Skeletal muscle tissue (tissue), 4 donors: ENCODE data around the gene SPTBN5. TPM values are rescaled to one million over a fixed set of nuclear protein-coding genes. Genes with fewer than 3 reads are reported as not detected.

ENCODE experiments used
- H3K27ac ChIP-seq: one replicate; pipeline ENCODE4 v1.7.0; 2013; ENCODE audit warnings: mild to moderate bottlenecking, low read depth, low read length, inconsistent platforms
- H3K27me3 ChIP-seq, 3 donors: one replicate each; pipeline ENCODE4 v1.7.0; 2013; ENCODE audit warnings: low read length in 3 of 3; ENCODE audit not compliant: control insufficient read depth in 3 of 3, insufficient read depth in 3 of 3
- H3K36me3 ChIP-seq, 3 donors: one replicate each; pipeline ENCODE4 v1.7.0; 2013; ENCODE audit warnings: low read length in 3 of 3; ENCODE audit not compliant: control insufficient read depth in 3 of 3, insufficient read depth in 3 of 3
- H3K4me1 ChIP-seq, 3 donors: one replicate each; pipeline ENCODE4 v1.7.0; 2013; ENCODE audit warnings: low read length in 3 of 3, mild to moderate bottlenecking in 3 of 3; ENCODE audit not compliant: control insufficient read depth in 3 of 3, insufficient read depth in 3 of 3
- H3K4me3 ChIP-seq, 3 donors: one replicate each; pipeline ENCODE4 v1.7.0; 2013; ENCODE audit warnings: low read length in 3 of 3
- H3K9ac ChIP-seq, 3 donors: one replicate each; pipeline ENCODE4 v1.7.0; 2013; ENCODE audit warnings: low read length in 3 of 3, mild to moderate bottlenecking in 3 of 3, moderate library complexity in 2 of 3, low read depth in 1 of 3
- H3K9me3 ChIP-seq, 3 donors: one replicate each; pipeline ENCODE4 v1.7.0; 2013; ENCODE audit warnings: low read length in 3 of 3; ENCODE audit not compliant: control insufficient read depth in 3 of 3
- total RNA-seq: library from RNA; depleted of rRNA; stranded (reverse); fragments of >200 nt; gene quantifications from one replicate; pipeline ENCODE4 v1.2.3, GENCODE V29; 2014
- donor health status: Osteomylitis.

SPTBN5 gene
- total RNA-seq, 1 donor from 2014 or later = 1.0 TPM

DNA sequence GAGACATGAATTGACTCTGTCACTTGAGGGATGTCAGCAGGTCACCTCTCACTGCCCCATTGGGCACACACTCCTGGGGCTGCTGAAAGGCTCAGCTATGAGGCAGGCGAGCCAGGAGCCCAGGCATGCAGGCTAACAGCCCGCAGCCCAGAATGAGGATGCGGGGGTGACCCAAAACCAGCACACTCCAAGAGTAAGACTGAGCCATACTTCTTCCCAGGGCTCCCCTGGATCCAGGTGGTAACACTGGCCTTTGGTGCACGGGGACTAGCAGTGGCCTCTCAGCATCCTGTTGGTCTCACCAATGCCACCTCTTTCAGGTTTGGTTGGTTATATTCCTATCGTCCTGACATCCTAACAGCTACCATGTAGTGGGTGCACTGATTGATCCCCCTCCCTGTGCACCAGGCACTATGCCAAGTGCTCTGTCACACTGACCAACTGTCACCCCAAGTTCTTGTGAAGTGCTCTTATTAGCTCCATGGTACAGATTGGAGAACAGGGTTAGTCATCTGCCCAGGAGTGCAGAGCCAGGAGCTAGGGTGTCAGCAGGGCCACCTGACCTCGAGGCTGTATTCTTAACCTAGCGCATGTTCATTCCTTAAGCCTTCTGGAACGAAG lies 24.8 kb upstream of the SPTBN5 start:
- Histone ChIP-seq H3K27me3 (no peaks in the 10 kb centered on the region), H3K4me3 (no peak overlapping the region), H3K36me3 (no peaks in the 10 kb centered on the region), H3K9ac (no peak overlapping the region), H3K9me3 (no peaks in the 10 kb centered on the region), H3K4me1 (peaks cover 59 to 72% (median 61%) of the 10 kb centered on the region in 3 donors), H3K27ac (peak overlapping the region; percentile 5)

DNA sequence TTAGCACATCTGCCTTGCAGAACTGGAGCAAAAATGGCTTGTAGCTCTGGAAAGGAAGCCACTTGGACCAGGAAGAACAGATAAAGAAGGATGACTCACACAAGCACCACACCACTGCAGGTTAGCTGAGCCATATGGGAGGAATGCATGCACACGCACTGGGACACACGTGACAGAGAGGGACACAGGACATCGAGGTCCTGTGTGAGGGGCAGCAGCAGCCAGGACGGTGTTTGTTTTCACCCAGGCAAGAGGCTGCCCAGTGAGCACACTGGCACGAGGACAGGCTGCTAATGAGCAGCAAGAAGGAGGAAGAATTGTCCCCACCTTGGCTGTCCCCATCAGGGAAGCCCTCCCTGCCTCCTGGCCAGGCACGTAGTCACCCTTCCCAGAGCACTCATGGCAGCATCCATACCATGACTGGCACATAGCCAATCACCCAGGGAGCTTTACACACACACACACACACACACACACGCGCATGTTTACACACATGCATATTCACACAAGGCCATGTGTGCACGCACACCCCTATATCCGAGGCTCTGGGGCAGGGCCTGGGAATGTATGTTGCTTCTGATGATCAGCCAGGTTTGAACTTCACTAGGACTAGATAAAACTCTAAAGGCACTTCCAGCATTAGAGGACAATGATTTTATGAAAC lies 24.0 kb upstream of the SPTBN5 start:
- Histone ChIP-seq H3K9ac (peak overlapping the region in 1 of 3 donors; percentile 60), H3K4me3 (peak overlapping the region in 2 of 3 donors; percentile 16 to 45), H3K36me3 (no peaks in the 10 kb centered on the region), H3K9me3 (no peaks in the 10 kb centered on the region), H3K27me3 (no peaks in the 10 kb centered on the region), H3K27ac (peak overlapping the region; percentile 82), H3K4me1 (peaks cover 59 to 76% (median 63%) of the 10 kb centered on the region in 3 donors)

DNA sequence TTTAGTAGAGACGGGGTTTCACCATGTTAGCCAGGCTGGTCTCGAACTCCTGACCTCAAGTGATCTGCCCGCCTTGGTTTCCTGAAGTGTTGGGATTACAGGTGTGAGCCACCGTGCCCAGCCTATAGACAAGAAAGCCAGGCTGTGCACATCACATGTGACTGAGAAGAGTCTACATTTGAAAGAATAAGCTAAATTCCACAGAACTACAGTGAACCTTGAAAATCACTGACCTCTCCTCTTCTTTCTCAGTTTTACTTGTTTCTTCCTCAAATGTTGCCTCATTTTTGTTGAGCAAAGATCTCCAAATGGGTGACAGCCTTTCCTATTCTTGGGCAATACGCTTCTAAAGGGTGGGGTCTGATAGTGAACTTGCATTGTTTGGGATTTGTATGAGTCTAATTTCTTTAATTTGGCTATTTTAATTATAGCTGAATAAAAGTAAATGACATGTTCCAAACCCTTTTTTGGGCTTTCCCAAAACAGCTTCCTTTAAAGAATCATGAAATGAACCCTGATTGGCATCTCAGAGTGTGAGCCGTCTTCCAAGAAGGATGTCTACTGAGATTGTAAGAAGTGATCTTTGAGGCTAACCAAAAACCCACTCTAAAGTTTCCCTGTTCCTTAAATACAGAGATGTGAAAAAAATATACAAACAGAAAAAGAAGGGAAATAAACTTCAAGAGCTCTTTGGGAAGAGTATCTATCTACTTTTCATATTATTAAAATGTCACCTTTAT lies 21.6 kb upstream of the SPTBN5 start:
- Histone ChIP-seq H3K9me3 (no peaks in the 10 kb centered on the region), H3K27me3 (no peaks in the 10 kb centered on the region), H3K4me1 (peaks cover 44 to 71% (median 54%) of the 10 kb centered on the region in 3 donors), H3K4me3 (no peak overlapping the region), H3K36me3 (no peaks in the 10 kb centered on the region), H3K9ac (no peak overlapping the region), H3K27ac (peak overlapping the region; percentile 38)

DNA sequence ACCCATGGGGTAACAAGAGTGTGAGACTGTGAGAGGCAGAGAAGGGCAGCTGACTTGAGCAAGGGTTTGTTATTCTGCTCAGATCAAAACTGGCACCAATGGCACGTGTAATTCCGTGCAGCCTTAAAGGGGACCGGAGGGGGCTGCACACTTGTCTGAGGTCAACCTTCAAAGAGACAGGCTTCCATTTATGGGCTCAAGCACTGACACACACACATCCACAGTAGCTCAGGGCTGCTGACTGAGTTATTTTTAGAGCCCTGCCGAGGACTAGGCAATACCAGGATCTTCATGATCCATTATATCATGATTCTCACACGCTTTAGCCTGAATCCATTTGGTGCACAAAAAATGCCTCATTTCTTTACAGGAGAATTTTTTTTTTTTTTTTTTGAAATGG lies 20.6 kb upstream of the SPTBN5 start:
- peak overlapping the region; percentile 38 for H3K27ac ChIP-seq
- H3K9ac ChIP-seq = peak overlapping the region in 1 of 3 donors; percentile 40
- no peaks in the 10 kb centered on the region for H3K9me3 ChIP-seq
- peaks cover 0 to 3% (median 2%) of the 10 kb centered on the region in 3 donors for H3K36me3 ChIP-seq
- peaks cover 33 to 65% (median 49%) of the 10 kb centered on the region in 3 donors for H3K4me1 ChIP-seq
- H3K4me3 ChIP-seq = no peak overlapping the region
- H3K27me3 ChIP-seq = no peaks in the 10 kb centered on the region

DNA sequence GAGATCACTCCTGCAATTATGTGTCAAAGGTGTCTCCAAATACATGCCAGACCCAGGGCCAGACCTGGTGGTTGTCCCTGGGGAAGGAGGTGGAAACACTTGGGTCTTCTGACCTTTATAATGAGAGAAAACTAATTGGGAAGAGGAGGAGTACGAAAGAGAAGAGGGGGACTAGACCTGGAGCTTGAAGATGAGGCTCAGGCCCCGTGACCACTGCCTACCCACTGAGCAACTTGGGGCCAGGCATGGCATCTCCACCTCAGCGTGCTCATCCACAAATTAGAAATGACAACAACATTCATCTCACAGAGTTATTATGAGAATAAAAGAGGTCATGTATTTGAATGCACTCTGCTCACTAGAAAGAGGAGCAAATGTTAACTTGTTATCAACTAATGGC lies 19.4 kb upstream of the SPTBN5 start:
- H3K9ac ChIP-seq = no peak overlapping the region
- H3K27ac ChIP-seq = no peak overlapping the region
- peaks cover 24 to 53% (median 37%) of the 10 kb centered on the region in 3 donors for H3K4me1 ChIP-seq
- no peaks in the 10 kb centered on the region for H3K27me3 ChIP-seq
- no peaks in the 10 kb centered on the region for H3K9me3 ChIP-seq
- no peak overlapping the region for H3K4me3 ChIP-seq
- H3K36me3 ChIP-seq = peaks cover 0 to 13% (median 13%) of the 10 kb centered on the region in 3 donors

DNA sequence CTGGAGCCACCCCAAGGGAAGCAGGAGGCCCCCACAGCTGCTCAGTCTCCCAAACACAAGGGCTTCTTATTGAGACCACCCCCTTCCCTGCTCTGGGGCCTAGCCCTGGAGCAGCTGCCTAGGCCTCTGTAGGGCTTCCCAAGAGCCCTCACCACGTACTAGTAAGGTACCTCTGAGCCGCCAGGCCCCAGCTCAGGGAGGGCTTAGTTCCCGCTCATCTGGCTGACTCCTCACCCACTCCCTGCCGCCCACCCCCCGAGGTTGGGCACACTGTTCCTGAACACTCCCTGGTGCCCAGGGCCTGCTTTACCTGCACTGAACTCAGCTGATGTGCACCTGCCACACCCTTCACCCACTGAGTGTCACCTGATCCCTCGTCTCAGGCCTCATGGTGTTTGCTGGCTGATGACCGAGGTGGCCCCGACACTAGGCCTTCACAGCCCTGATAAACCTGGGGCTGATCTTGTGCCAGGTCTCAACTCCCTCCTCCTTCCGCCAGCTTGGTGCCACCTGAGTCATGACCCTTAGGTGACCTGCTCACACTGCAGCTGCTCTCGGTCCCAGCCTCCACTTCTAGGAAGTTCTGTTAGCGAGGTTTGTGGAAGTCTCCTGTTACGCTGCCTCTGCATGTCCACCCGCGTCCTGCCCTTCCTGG lies 18.0 kb upstream of the SPTBN5 start:
- H3K4me3 ChIP-seq = no peak overlapping the region
- peaks cover 0 to 15% (median 15%) of the 10 kb centered on the region in 3 donors for H3K36me3 ChIP-seq
- peaks cover 12 to 41% (median 25%) of the 10 kb centered on the region in 3 donors for H3K4me1 ChIP-seq
- H3K9ac ChIP-seq = no peak overlapping the region
- H3K27ac ChIP-seq = no peak overlapping the region
- no peaks in the 10 kb centered on the region for H3K27me3 ChIP-seq
- H3K9me3 ChIP-seq = no peaks in the 10 kb centered on the region

DNA sequence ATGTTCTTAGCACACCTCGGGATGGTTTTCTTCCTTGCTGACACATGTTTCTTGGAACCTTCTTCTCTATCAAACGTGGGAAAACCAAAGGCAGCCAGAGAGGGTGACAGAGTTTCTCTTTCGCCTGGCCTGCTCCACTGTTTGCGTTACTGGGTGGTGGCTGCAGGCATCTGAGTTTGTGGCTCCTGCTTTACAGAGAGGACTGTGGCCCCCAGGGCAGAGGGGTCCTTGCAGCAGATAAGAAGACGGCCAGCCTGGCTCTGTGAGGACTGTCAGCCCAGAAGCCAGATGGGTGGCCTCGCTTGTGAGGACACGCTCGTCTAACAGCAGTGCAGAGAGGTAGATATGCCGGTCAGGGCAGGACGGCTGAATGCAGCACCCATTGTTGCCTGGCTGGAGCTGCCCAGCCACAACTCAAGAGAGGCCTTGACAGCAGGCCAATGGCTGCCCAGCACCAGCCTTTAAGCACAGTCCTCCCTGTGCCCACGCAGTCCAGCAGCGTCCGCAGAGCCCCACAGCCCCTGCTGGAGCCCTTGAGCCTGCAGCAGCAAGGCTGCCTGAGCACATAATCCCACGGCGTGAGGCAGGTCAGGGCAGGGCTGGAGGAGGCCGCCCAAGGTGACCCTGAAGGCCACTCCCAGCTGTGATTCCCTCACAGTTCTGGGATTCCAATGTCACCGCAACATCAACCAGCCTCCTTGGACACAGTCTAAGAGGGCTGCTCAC lies 15.0 kb upstream of the SPTBN5 start:
- peaks cover 2 to 15% (median 15%) of the 10 kb centered on the region in 3 donors for H3K36me3 ChIP-seq
- peaks cover 8 to 31% (median 20%) of the 10 kb centered on the region in 3 donors for H3K4me1 ChIP-seq
- no peak overlapping the region for H3K9ac ChIP-seq
- H3K9me3 ChIP-seq = no peaks in the 10 kb centered on the region
- H3K4me3 ChIP-seq = no peak overlapping the region
- H3K27me3 ChIP-seq = no peaks in the 10 kb centered on the region
- no peak overlapping the region for H3K27ac ChIP-seq

DNA sequence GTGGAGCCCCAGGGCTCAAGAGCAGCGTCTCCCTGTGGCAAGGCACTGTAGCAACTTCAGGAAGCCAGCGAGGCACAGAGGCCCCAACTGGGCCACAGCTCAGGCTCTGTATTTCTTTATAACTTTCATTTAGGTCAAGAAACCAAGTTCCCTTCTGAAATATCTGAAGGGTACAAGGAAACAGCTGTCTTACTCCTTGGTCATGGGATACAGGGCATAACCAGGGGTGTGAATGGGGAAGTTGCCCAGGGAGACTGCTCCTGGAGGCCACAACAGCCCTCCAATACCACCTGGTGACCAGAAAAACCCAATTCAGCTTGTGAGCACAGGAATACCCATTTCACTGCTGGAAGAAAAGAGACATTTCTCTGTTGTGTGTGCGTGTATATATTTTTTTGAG lies 13.3 kb upstream of the SPTBN5 start:
- Histone ChIP-seq H3K4me3 (no peak overlapping the region), H3K4me1 (peaks cover 8 to 22% (median 14%) of the 10 kb centered on the region in 3 donors)

DNA sequence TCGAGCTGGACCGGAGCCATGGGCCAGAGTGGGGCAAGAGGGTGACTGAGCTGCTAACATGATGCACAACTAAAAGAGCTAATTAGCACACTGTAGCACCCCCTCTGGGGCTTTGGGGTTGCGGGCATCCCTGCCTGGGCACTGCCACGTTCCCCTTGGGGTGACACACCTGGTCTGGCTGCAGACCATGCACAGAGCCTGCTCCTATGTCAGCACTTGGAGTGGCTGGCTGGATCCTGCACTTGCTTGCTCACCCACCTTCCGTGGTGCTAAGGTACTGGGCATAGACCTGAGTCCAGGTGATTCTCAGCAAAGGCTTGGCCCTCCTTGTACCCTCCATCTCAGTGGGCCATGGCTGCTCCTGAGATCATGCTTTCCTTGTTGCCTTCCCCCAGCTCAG lies 12.8 kb upstream of the SPTBN5 start:
- H3K27me3 ChIP-seq = no peaks in the 10 kb centered on the region
- H3K9ac ChIP-seq = no peak overlapping the region
- H3K36me3 ChIP-seq = peaks cover 2 to 16% (median 15%) of the 10 kb centered on the region in 3 donors
- H3K27ac ChIP-seq = no peak overlapping the region
- peaks cover 8 to 19% (median 12%) of the 10 kb centered on the region in 3 donors for H3K4me1 ChIP-seq
- H3K9me3 ChIP-seq = no peaks in the 10 kb centered on the region
- no peak overlapping the region for H3K4me3 ChIP-seq

More for the DNA sequence above, 13.3 kb upstream of the SPTBN5 start:
- Histone ChIP-seq H3K9ac (no peak overlapping the region), H3K27ac (no peak overlapping the region), H3K9me3 (no peaks in the 10 kb centered on the region), H3K27me3 (no peaks in the 10 kb centered on the region), H3K36me3 (peaks cover 2 to 15% (median 15%) of the 10 kb centered on the region in 3 donors)
